HL-60/S4 treated with retinoic acid at 250 ng/mL for 4 days and 3 days (cell line): ENCODE data around the gene MYO1E.
"Not testable (repeated sequence)": the region's sequence is repeated elsewhere in the genome, so short reads cannot be mapped to it uniquely, and the experiment has no call there.

Source experiments
- in situ Hi-C: fragments of 300-500 bp; cut with MboI; formaldehyde crosslinking; loops from 2 replicates; pipeline ENCODE4 v1.7.0; 2022; ENCODE audit warnings: low sequenced_read_pairs

Gene MYO1E

DNA sequence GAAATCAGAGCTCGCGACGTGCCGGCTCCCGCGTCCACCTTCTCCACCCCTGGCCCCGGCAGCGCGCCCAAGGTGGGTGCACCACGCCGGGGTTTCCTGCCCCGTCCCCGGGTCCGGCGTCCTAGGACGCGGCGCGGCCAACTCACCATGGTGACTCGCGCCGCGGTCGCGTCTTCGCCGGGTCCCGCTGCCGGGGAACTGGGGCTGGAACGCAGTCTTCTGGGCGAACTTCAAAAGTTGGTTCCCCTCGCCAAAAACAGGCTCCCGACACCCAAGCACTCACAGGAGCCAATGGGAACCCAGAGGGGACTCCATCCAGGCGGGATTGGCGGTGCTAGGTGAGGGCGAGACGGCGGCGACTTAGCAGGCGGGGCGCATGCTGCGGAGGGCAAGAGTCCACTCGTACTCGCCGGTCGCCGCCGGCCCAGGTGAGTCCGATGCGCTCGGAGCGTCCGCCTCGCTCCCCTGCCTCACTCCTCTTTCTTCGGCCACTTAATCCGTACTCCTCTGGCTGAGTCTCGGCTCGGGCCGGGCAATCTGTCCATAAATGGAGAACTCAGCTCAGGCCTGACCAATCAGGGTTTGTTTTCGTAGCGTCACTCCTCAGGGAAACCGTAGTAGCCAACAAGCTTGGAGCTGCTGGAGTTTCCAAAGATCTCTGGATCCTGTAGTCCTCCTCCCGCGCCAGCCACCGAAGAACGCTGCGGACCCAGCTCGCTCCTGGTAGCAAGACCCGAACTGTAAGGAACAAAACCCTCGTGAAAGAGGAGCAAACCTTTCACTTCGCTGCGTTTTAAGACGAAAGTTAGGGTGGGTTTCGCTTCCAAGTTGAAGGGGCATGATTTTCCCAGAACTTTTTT is at the start of gene MYO1E:
TSS of gene MYO1E (minus strand) at position 520 of the 860 bp plus-strand sequence. CDS start at position 149, 371 bp downstream.
- in situ Hi-C loops: no loop called here

GRCh38 chr15:59420986-59421618 is 48.4 kb upstream of the MYO1E start:
- in situ Hi-C loops: no loop called here

DNA sequence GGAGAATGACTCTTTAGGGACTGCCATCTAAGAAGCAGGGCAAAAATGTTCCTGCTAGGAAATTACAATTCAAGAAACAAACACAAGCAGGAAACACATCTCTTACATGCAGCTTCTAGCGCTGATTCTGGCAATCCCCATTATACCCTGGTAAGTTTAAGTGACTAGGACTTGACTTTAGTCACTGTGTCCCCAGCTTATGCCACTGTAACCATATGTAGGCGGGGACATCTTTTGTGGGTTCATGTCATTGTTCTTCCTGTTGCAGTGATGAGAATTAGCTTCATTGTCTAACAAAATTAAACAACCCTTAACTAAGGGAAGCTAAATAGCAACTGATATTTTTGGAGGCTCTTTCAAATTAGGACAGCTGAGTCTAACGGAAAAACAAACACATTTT is 47.4 kb upstream of the MYO1E start:
- in situ Hi-C loops: no loop called here

- in situ Hi-C loops: no loop called here
Observed at GRCh38 chr15:59419170-59419569, 46.5 kb upstream of the MYO1E start.

DNA sequence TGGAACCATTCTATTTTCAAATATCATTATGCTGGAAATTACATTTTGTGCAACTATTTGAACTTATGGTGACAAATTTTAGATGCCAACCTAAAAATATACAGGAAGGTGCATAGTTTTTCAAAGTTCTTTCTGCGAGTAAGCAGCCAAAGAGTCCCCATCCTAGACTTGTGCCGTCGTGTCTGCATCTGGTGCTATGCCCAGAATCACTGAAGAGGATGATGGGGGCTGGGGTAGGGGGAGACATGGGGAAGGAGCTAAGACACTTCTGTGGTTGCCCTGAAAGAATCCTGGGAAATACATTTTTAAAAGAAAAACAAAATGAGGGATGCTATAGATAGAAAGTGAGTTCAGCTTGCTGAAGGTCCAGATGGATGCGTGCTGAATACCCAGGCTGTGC is 44.1 kb upstream of the MYO1E start:
- in situ Hi-C loops: no loop called here

- in situ Hi-C loops: no loop called here
Observed at GRCh38 chr15:59413577-59413976, 40.9 kb upstream of the MYO1E start.

GRCh38 chr15:59410391-59410896 is 37.8 kb upstream of the MYO1E start:
- in situ Hi-C loops: no loop called here

DNA sequence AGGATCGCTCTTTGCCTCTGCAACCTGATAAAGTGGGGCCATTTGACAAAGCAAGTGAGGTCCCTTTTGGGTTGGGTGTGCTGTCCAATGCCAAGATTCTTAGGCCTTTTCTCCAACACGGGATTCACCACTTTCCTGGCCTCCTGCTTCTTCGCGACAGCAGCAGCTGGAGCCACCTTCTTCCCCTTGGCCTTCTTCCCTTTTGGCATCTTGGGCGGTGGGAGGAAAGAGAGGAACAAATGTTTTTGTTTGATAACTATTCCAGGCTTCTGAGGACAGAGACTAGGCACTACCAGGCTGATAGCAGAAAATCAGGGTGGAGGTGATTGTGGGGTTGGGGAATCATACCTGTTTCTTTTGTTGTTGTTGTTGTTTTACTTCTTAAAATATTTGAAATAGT is 35.3 kb upstream of the MYO1E start:
- in situ Hi-C loops: no loop called here

DNA sequence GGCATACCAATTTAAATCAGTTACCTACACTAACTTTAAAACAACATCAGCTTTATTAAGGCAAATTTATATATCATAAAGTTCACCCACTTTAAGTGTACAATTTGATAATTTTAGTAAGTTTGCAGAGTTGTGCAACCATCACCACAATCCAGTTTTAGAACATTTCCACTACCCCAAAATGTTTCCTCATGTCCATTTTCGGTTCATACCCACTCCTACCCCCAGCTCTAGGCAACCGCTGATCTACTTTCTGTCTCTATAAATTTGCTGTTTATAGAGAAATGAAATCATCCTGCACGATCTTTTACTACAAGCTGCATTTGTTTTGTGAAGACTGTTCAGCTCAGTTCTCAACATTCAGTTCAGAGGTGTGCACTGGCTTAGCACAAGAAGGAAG is 33.8 kb upstream of the MYO1E start:
- in situ Hi-C loops: no loop called here

GRCh38 chr15:59405079-59405478 is 32.4 kb upstream of the MYO1E start:
- in situ Hi-C loops: no loop called here

- in situ Hi-C loops: no loop called here
Observed at GRCh38 chr15:59401824-59402569, 29.3 kb upstream of the MYO1E start.

DNA sequence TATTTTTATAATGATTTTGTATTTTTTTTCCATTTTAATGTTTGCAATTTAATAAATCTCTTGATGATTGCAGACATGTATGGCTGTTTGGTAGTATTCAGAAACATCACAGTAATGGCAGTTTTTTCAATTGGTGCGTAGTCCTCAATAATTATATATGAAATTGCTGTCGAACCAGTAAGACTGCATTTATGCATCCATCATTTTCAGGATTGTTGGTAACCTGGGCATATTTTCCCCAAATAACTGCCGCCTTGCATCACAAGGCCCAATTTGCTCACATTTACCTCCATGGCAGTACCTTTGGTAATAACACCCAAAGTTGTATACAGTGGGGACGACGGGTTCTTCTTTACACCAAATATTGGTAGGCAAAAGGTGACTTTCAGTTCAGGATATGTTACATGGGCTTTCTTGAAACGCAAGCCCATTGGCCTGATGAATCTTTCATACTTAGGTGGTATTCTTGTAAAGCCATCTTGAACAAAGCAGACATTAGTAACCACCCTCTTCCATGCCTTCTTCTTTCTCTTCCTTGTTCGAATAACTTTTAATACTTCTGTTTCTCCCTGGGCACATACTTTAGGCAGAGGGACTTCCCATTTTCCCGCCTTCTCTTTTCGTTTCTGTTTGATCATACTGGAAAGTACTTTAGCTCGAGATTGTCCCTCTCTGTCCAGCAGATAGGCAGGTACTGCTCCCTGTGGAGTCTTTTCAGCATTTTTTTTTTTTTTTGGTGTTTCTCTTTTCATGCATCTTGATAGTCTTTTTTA is 28.6 kb upstream of the MYO1E start:
- in situ Hi-C loops: not testable (repeated sequence)

GRCh38 chr15:59400103-59400813 is 27.6 kb upstream of the MYO1E start:
- in situ Hi-C loops: no loop called here

DNA sequence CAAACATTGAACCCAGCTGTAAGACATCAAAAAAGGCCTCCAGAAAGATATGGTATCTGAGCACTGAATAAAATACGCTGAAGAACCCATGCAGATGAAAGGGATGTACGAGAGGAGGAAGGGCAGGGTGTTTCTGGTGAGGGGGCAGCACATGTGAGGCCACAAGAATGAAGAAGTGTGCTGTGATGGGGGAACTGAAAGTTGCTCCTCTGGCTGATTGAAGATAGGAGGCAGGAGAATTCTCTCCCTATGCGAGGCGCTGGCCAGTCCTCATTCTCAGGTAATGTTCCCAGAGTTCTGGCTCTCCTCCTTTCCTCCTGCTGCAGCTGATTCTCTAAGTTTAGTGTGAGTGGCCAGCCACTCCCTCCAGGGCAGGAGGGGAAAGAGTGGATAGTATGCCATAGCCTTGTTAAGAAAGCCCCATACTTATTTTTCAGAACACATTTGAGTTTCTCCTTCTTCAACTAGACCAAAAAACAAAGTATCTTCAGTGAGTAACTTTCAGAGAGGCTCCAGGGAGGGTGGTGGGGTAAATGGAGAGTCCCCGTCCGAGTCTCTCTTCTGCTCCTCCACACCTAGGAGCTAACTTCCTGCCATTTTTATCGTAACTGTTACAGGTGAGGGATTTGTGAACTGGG is 26.9 kb upstream of the MYO1E start:
- in situ Hi-C loops: no loop called here

GRCh38 chr15:59398220-59398619 is 25.5 kb upstream of the MYO1E start:
- in situ Hi-C loops: no loop called here

GRCh38 chr15:59396679-59397078 is 24.0 kb upstream of the MYO1E start:
- in situ Hi-C loops: no loop called here

DNA sequence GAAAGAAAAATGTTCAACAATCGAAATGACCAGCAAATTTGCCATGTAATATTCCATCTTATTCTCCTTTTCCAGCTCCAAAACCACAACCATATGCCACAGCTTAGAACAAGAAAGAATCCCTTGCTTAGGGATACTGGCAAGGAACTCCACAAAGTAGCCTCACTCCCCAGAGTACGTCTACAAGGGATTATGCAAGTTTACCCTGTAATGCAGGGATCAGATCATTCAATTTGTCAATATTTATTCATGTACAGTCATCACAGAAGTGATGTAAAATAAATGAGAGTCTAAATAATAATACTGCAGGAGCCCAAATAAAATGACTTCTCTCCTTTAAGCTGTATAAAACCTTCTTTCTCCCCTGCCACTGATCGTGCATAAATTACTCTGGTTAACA is 23.5 kb upstream of the MYO1E start:
- in situ Hi-C loops: no loop called here

- in situ Hi-C loops: no loop called here
Observed at GRCh38 chr15:59394166-59394661, 21.5 kb upstream of the MYO1E start.

GRCh38 chr15:59392299-59392698 is 19.6 kb upstream of the MYO1E start:
- in situ Hi-C loops: no loop called here
